Measurements from ENCODE around the gene MCU.
"Not testable (repeated sequence)": the region's sequence is repeated elsewhere in the genome, so short reads cannot be mapped to it uniquely, and the experiment has no call there.

Gene MCU

GRCh38 chr10:72903941-72904446, 212.1 kb downstream of the MCU start:
- DNase-seq (ENCODE audit: low read depth): not testable (repeated sequence)

GRCh38 chr10:72904806-72905205, 212.9 kb downstream of the MCU start:
- no peak for DNase-seq (ENCODE audit: low read depth)

- DNase-seq (ENCODE audit: low read depth): no peak
Measured at GRCh38 chr10:72906446-72906845, 214.5 kb downstream of the MCU start.

- DNase-seq (ENCODE audit: low read depth): no peak
Measured at GRCh38 chr10:72910705-72911104, 218.8 kb downstream of the MCU start.

- no peak for DNase-seq (ENCODE audit: low read depth)
Measured at GRCh38 chr10:72911758-72912157, 219.8 kb downstream of the MCU start.

- no peak for DNase-seq (ENCODE audit: low read depth)
Measured at GRCh38 chr10:72912736-72913135, 220.8 kb downstream of the MCU start.

GRCh38 chr10:72913287-72913686, 221.3 kb downstream of the MCU start:
- no peak for DNase-seq (ENCODE audit: low read depth)

- not testable (repeated sequence) for DNase-seq (ENCODE audit: low read depth)
Measured at GRCh38 chr10:72917201-72917600, 225.3 kb downstream of the MCU start.

GRCh38 chr10:72917803-72918332, 225.9 kb downstream of the MCU start:
- DNase-seq (ENCODE audit: low read depth): not testable (repeated sequence)

GRCh38 chr10:72918352-72918751, 226.4 kb downstream of the MCU start:
- no peak for DNase-seq (ENCODE audit: low read depth)

- DNase-seq (ENCODE audit: low read depth): not testable (repeated sequence)
Measured at GRCh38 chr10:72921147-72921683, 229.3 kb downstream of the MCU start.

- no peak for DNase-seq (ENCODE audit: low read depth)
Measured at GRCh38 chr10:72924351-72924750, 232.4 kb downstream of the MCU start.

GRCh38 chr10:72925951-72926465, 234.1 kb downstream of the MCU start:
- no peak for DNase-seq (ENCODE audit: low read depth)

- no peak for DNase-seq (ENCODE audit: low read depth)
Measured at GRCh38 chr10:72927485-72927884, 235.5 kb downstream of the MCU start.

- DNase-seq (ENCODE audit: low read depth): no peak
Measured at GRCh38 chr10:72928798-72929197, 236.9 kb downstream of the MCU start.

- DNase-seq (ENCODE audit: low read depth): no peak
Measured at GRCh38 chr10:72930276-72930675, 238.3 kb downstream of the MCU start.

- DNase-seq (ENCODE audit: low read depth): no peak
Measured at GRCh38 chr10:72932259-72933015, 240.5 kb downstream of the MCU start.

- DNase-seq (ENCODE audit: low read depth): no peak
Measured at GRCh38 chr10:72935361-72935760, 243.4 kb downstream of the MCU start.
